Panc1 (cell line): Measurements from ENCODE around the gene AIFM3. TPM values are rescaled to one million over a fixed set of nuclear protein-coding genes. Genes with fewer than 3 reads are reported as not detected.
A peak's percentile ranks its signal among the peaks of the same experiment; 100 is the strongest.

ENCODE experiments used
- ATAC-seq: fragments of 200-7000 bp; cut with Tn5 transposase; 2 replicates; pipeline ENCODE4 v1.9.1; 2020; ENCODE audit warnings: mild to moderate bottlenecking, moderate library complexity
- BruUV-seq: library from RNA; stranded (reverse); fragments of 400-500 nt; replicated peaks from 2 replicates; lab custom pipeline; 2021; lab: Mats Ljungman, UMichigan
- CTCF ChIA-PET: fragments of 300-600 bp; sonication (Branson Sonifier 250); formaldehyde crosslinking; loops from one replicate; lab custom pipeline; 2022; ENCODE audit warnings: antibody characterized with exemption; lab: Charles Lee
- POLR2A ChIA-PET: fragments of 300-600 bp; sonication (Branson Sonifier 250); formaldehyde crosslinking; loops from one replicate; lab custom pipeline; 2022; ENCODE audit warnings: antibody characterized with exemption; lab: Charles Lee
- DNase-seq: peaks from one replicate; pipeline ENCODE4 v3.0.0-alpha.2; 2010; ENCODE audit warnings: low read depth, low spot score
- H3K27ac ChIP-seq: 2 replicates; pipeline ENCODE4 v1.5.1; 2011; ENCODE audit warnings: mild to moderate bottlenecking, low read length, inconsistent platforms
- H3K27me3 ChIP-seq: fragments of 200-500 bp; sonication (Bioruptor generic); 2 replicates; pipeline ENCODE4 v1.6.0; 2014; ENCODE audit warnings: low read length, inconsistent platforms; ENCODE audit not compliant: control insufficient read depth, insufficient read depth
- H3K36me3 ChIP-seq: fragments of 200-500 bp; sonication (Bioruptor generic); 2 replicates; pipeline ENCODE4 v1.5.1; 2014; ENCODE audit warnings: inconsistent platforms, mild to moderate bottlenecking, low read length, moderate library complexity; ENCODE audit not compliant: control insufficient read depth, insufficient read depth
- H3K4me1 ChIP-seq: 2 replicates; pipeline ENCODE4 v1.5.1; 2011; ENCODE audit warnings: inconsistent platforms, mild to moderate bottlenecking, low read length, moderate library complexity; ENCODE audit not compliant: control insufficient read depth, insufficient read depth
- H3K4me3 ChIP-seq, 2 experiments: 2 replicates each; pipeline ENCODE4 v1.5.1; 2011 to 2012; ENCODE audit warnings: low read depth in 2 of 2, low read length in 2 of 2, mild to moderate bottlenecking in 2 of 2, inconsistent platforms in 1 of 2, moderate library complexity in 1 of 2
- H3K9me3 ChIP-seq: fragments of 200-500 bp; sonication (Bioruptor generic); 2 replicates; pipeline ENCODE4 v1.5.1; 2014; ENCODE audit warnings: low read depth, mild to moderate bottlenecking, inconsistent platforms, low read length, moderate library complexity; ENCODE audit not compliant: control insufficient read depth, insufficient read depth
- CTCF ChIP-seq: fragments of 450-650 bp; IDR thresholded peaks from 2 replicates; pipeline ENCODE4 v1.5.1; 2017; ENCODE audit warnings: mild to moderate bottlenecking
- POLR2AphosphoS5 ChIP-seq: IDR thresholded peaks from 2 replicates; pipeline ENCODE4 v1.6.1; 2012; ENCODE audit warnings: mild to moderate bottlenecking, low read depth, low read length, moderate library complexity
- SIN3A ChIP-seq: IDR thresholded peaks from 2 replicates; pipeline ENCODE4 v1.6.1; 2012; ENCODE audit warnings: low read depth, mild to moderate bottlenecking, low read length, moderate library complexity, borderline replicate concordance; ENCODE audit not compliant: insufficient read depth
- TCF7L2 ChIP-seq: IDR thresholded peaks from 2 replicates; pipeline ENCODE4 v1.6.1; 2011; ENCODE audit warnings: mild to moderate bottlenecking, low read depth, low read length, inconsistent platforms
- in situ Hi-C: cut with HindIII; loops from 2 replicates; pipeline ENCODE4 v1.10.0; 2016; ENCODE audit warnings: low sequenced_read_pairs, low pct_unique_long_range_greater_than_20kb
- intact Hi-C: fragments of 100-400 bp; cut with micrococcal nuclease; formaldehyde crosslinking; loops from one replicate; pipeline ENCODE4 v1.10.0; 2022; ENCODE audit not compliant: unreplicated experiment
- total RNA-seq: library from RNA; stranded (reverse); gene quantifications from one replicate; pipeline ENCODE4 v1.2.1, GENCODE V29; 2021; ENCODE audit not compliant: unreplicated experiment
- TF ChIP-seq, protein P1 (sequence below), 2 experiments: IDR thresholded peaks; 2 replicates each; pipeline ENCODE4 v1.6.1; 2011 to 2012; ENCODE audit warnings: low read depth in 2 of 2, control low read depth in 1 of 2, low read length in 1 of 2, mild to moderate bottlenecking in 1 of 2, moderate library complexity in 1 of 2; ENCODE audit not compliant: insufficient read depth in 1 of 2

AIFM3 gene
- total RNA-seq, 1 experiment from 2014 or later: 2.7 TPM

- Histone ChIP-seq H3K27ac (peak overlapping the region; percentile 69), H3K9me3 (no peaks in the 10 kb centered on the region), H3K36me3 (no peaks in the 10 kb centered on the region; the same call in none of the 2 replicates), H3K27me3 (no peaks in the 10 kb centered on the region), H3K4me1 (peaks cover 28% of the 10 kb centered on the region), H3K4me3 (no peak overlapping the region)
- BruUV-seq: no TSS peak
- ATAC-seq: no peak
- ChIA-PET CTCF (interaction anchor here (0.8 kb wide), 1 partner anchor 67 kb away, joined by 6 read pairs; no protein-coding TSS in a partner anchor), POLR2A (no interaction called here)
- in situ Hi-C loops (no loop called here), intact Hi-C loops (no loop called here)
- DNase-seq: no peak
- TF ChIP-seq CTCF (no peak), POLR2AphosphoS5 (no peak), TCF7L2 (no peak), SIN3A (no peak)
- TF ChIP-seq, protein P1, sequence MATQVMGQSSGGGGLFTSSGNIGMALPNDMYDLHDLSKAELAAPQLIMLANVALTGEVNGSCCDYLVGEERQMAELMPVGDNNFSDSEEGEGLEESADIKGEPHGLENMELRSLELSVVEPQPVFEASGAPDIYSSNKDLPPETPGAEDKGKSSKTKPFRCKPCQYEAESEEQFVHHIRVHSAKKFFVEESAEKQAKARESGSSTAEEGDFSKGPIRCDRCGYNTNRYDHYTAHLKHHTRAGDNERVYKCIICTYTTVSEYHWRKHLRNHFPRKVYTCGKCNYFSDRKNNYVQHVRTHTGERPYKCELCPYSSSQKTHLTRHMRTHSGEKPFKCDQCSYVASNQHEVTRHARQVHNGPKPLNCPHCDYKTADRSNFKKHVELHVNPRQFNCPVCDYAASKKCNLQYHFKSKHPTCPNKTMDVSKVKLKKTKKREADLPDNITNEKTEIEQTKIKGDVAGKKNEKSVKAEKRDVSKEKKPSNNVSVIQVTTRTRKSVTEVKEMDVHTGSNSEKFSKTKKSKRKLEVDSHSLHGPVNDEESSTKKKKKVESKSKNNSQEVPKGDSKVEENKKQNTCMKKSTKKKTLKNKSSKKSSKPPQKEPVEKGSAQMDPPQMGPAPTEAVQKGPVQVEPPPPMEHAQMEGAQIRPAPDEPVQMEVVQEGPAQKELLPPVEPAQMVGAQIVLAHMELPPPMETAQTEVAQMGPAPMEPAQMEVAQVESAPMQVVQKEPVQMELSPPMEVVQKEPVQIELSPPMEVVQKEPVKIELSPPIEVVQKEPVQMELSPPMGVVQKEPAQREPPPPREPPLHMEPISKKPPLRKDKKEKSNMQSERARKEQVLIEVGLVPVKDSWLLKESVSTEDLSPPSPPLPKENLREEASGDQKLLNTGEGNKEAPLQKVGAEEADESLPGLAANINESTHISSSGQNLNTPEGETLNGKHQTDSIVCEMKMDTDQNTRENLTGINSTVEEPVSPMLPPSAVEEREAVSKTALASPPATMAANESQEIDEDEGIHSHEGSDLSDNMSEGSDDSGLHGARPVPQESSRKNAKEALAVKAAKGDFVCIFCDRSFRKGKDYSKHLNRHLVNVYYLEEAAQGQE (IDR thresholded peaks at IDR 0.05; ENCODE audit: insufficient read depth in 1 of 2, low read depth in 2 of 2, low read length in 1 of 2): no peak
Observed at GRCh38 chr22:20952544-20953341, 14.3 kb upstream of the AIFM3 start.

DNA sequence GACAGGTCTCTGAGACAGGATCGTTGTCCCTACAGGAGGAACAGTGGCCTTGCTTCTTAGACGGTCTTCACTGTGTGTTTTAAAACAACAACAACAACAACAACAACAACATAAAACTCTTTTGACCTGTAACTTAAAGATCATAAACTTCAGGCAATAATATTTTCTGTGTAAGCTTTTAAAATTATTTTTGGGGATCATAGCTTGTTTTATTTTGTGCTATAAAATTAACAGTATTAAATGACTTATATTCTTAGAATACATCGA, 13.8 kb upstream of the AIFM3 start:
- peak overlapping the region; percentile 69 for H3K27ac ChIP-seq
- H3K36me3 ChIP-seq: no peaks in the 10 kb centered on the region; the same call in none of the 2 replicates
- H3K4me3 ChIP-seq: no peak overlapping the region
- no peaks in the 10 kb centered on the region for H3K9me3 ChIP-seq
- in situ Hi-C loops (no loop called here), intact Hi-C loops (no loop called here)
- ChIA-PET POLR2A (no interaction called here), CTCF (no interaction called here)
- no peak for ATAC-seq
- DNase-seq: no peak
- no peak for TF ChIP-seq CTCF
- no peak for TF ChIP-seq POLR2AphosphoS5
- no peak for TF ChIP-seq SIN3A
- TF ChIP-seq, protein P1 (IDR thresholded peaks at IDR 0.05; ENCODE audit: insufficient read depth in 1 of 2, low read depth in 2 of 2, low read length in 1 of 2): no peak
- TF ChIP-seq TCF7L2: no peak
- no TSS peak for BruUV-seq
- H3K27me3 ChIP-seq: no peaks in the 10 kb centered on the region
- peaks cover 31% of the 10 kb centered on the region for H3K4me1 ChIP-seq
